ENCODE data around the gene AQP12B.

DNA sequence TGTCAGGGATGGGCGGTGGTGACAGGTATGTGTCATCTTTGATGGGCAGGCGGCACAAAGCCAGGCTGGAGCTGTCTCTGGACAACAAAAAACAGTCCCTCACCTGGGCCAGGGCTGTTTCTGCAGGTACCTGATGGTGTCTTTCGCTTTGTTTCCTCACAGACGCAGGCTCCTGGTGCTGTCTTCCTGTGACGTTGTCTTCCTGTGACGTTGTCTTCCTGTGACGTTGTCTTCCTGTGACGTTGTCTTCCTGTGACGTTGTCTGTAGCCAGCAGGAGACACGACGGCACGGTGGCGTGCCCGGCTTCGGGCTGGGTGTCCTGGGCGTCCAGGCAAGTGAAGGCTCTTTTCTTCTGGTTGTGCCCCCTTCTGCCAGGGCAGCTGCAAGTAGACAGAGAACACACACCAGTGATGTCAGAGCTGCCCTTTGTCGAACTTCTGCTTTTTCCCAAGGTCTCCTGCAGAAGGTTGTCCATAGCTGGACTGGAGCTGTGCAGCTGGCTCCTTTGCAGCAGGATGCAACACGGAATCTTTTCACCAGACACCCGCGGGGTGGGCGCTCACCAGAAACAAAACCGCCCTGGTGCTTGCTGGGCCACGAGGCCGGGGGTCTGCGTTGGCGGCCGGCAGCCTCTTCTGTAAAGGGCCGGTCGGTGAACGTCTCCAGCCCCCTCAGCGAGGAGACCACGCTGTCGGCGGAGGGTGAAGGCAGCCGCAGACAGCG, 36.3 kb downstream of the AQP12B start:
- TF ChIP-seq POLR2A (IDR thresholded peaks at IDR 0.05; ENCODE audit: low read length) (no peak), GATA1 (IDR thresholded peaks at IDR 0.05; ENCODE audit: low read depth, low read length) (no peak)
